Anterior cingulate cortex (tissue), 58 donors: ENCODE data around the gene APEH.
A peak's percentile ranks its signal among the peaks of the same experiment; 100 is the strongest.

ENCODE experiments used
- DNase-seq, 58 donors: peaks; one replicate each; lab custom pipeline; 2025; lab: John Stamatoyannopoulos, UW

APEH gene

GRCh38 chr3:49707113-49707480, 32.9 kb downstream of the APEH start:
- peak in 6 of 58 donors; percentile 8 to 43 (median 24) for DNase-seq

GRCh38 chr3:49709852-49710251, 35.7 kb downstream of the APEH start:
- DNase-seq: no peak

GRCh38 chr3:49711489-49711888, 37.3 kb downstream of the APEH start:
- DNase-seq: no peak

- DNase-seq: no peak
Observed at GRCh38 chr3:49712166-49712565, 38.0 kb downstream of the APEH start.

GRCh38 chr3:49712631-49713317, 38.6 kb downstream of the APEH start:
- DNase-seq: no peak

- no peak for DNase-seq
Observed at GRCh38 chr3:49713336-49714105, 39.4 kb downstream of the APEH start.

- DNase-seq: no peak
Observed at GRCh38 chr3:49714728-49715550, 40.8 kb downstream of the APEH start.

- no peak for DNase-seq
Observed at GRCh38 chr3:49715611-49716121, 41.5 kb downstream of the APEH start.

GRCh38 chr3:49716169-49716568, 42.0 kb downstream of the APEH start:
- DNase-seq: no peak

- DNase-seq: no peak
Observed at GRCh38 chr3:49716691-49717210, 42.6 kb downstream of the APEH start.

- no peak for DNase-seq
Observed at GRCh38 chr3:49717211-49717958, 43.2 kb downstream of the APEH start.

- DNase-seq: no peak
Observed at GRCh38 chr3:49717959-49718857, 44.1 kb downstream of the APEH start.

GRCh38 chr3:49718858-49719213, 44.7 kb downstream of the APEH start:
- DNase-seq: no peak

- peak; percentile 48 to 97 (median 90) for DNase-seq
Observed at GRCh38 chr3:49719214-49719884, 45.2 kb downstream of the APEH start, which contains the start of gene AMIGO3. Gene AMIGO3, minus strand, starts transcription at chr3:49719684. Its CDS starts 219 bp downstream, at chr3:49719465.

GRCh38 chr3:49720855-49721595, 46.9 kb downstream of the APEH start:
- no peak for DNase-seq

GRCh38 chr3:49721596-49721895, 47.4 kb downstream of the APEH start:
- no peak for DNase-seq

GRCh38 chr3:49721896-49722781, 48.0 kb downstream of the APEH start:
- no peak for DNase-seq
